IMR-90 (cell line): ENCODE data around the gene FANCM. TPM values are rescaled to one million over a fixed set of nuclear protein-coding genes. Genes with fewer than 3 reads are reported as not detected.

Experiments used
- ATAC-seq: fragments of 200-7000 bp; cut with Tn5 transposase; 2 replicates; pipeline ENCODE4 v1.9.1; 2020; ENCODE audit warnings: low read depth, mild to moderate bottlenecking, moderate library complexity
- BruUV-seq: library from RNA; stranded (reverse); fragments of 400-500 nt; replicated peaks from 2 replicates; lab custom pipeline; 2021; lab: Mats Ljungman, UMichigan
- CTCF ChIA-PET: fragments of 300-600 bp; formaldehyde crosslinking; extraction: SDS; loops from one replicate; lab custom pipeline; 2021; ENCODE audit warnings: antibody characterized with exemption; lab: Yijun Ruan, JAX
- POLR2A ChIA-PET: fragments of 300-600 bp; sonication (Branson Sonifier 250); formaldehyde crosslinking; loops from one replicate; lab custom pipeline; 2022; ENCODE audit warnings: antibody characterized with exemption; ENCODE audit not compliant: unreplicated experiment; lab: Charles Lee
- DNase-seq: peaks from one replicate; pipeline ENCODE4 v3.0.0; 2013
- H2AFZ ChIP-seq: replicated peaks from 2 replicates; pipeline ENCODE3; 2013; ENCODE audit warnings: low read length, mild to moderate bottlenecking; ENCODE audit not compliant: poor library complexity
- H2AK5ac ChIP-seq: 2 replicates; pipeline ENCODE4 v1.6.1; 2013; ENCODE audit warnings: low read depth, low read length, inconsistent platforms
- H2AK9ac ChIP-seq: replicated peaks from 2 replicates; pipeline ENCODE3; 2013; ENCODE audit warnings: mild to moderate bottlenecking, low read depth, low read length, moderate library complexity; ENCODE audit not compliant: poor library complexity
- H2BK120ac ChIP-seq: 2 replicates; pipeline ENCODE4 v1.6.1; 2013; ENCODE audit warnings: low read depth, low read length, inconsistent platforms
- H2BK15ac ChIP-seq: 3 replicates; pipeline ENCODE4 v1.6.1; 2013; ENCODE audit warnings: low read depth, low read length, inconsistent platforms
- H2BK20ac ChIP-seq: 2 replicates; pipeline ENCODE4 v1.6.1; 2013; ENCODE audit warnings: low read depth, mild to moderate bottlenecking, inconsistent platforms, low read length, moderate library complexity
- H2BK5ac ChIP-seq: 2 replicates; pipeline ENCODE4 v1.6.1; 2013; ENCODE audit warnings: mild to moderate bottlenecking, low read depth, low read length, inconsistent platforms; ENCODE audit not compliant: poor library complexity, severe bottlenecking
- H3K14ac ChIP-seq: replicated peaks from 2 replicates; pipeline ENCODE4 v1.6.1; 2013; ENCODE audit warnings: low read depth, low read length, inconsistent platforms
- H3K18ac ChIP-seq: 2 replicates; pipeline ENCODE4 v1.6.1; 2013; ENCODE audit warnings: low read depth, low read length, control low read depth
- H3K23ac ChIP-seq: 2 replicates; pipeline ENCODE4 v1.6.1; 2013; ENCODE audit warnings: low read depth, low read length, inconsistent platforms
- H3K27ac ChIP-seq: 2 replicates; pipeline ENCODE4 v1.5.1; 2013; ENCODE audit warnings: mild to moderate bottlenecking, control low read depth, low read length; ENCODE audit not compliant: insufficient read depth
- H3K27me3 ChIP-seq: 2 replicates; pipeline ENCODE4 v1.6.1; 2013; ENCODE audit warnings: low read length; ENCODE audit not compliant: control insufficient read depth, insufficient read depth
- H3K36me3 ChIP-seq: 2 replicates; pipeline ENCODE4 v1.6.1; 2013; ENCODE audit warnings: low read length, mixed read lengths; ENCODE audit not compliant: control insufficient read depth, insufficient read depth
- H3K4ac ChIP-seq: 2 replicates; pipeline ENCODE4 v1.6.1; 2013; ENCODE audit warnings: low read depth, low read length, inconsistent platforms
- H3K4me1 ChIP-seq: 2 replicates; pipeline ENCODE4 v1.6.1; 2013; ENCODE audit warnings: low read length, mixed read lengths; ENCODE audit not compliant: control insufficient read depth, insufficient read depth
- H3K4me2 ChIP-seq: 2 replicates; pipeline ENCODE4 v1.6.1; 2013; ENCODE audit warnings: low read depth, mild to moderate bottlenecking, control low read depth, low read length, moderate library complexity
- H3K4me3 ChIP-seq: 2 replicates; pipeline ENCODE4 v1.5.1; 2013; ENCODE audit warnings: low read depth, mild to moderate bottlenecking, control low read depth, low read length, moderate library complexity; ENCODE audit not compliant: insufficient read depth
- H3K56ac ChIP-seq: 2 replicates; pipeline ENCODE4 v1.6.1; 2013; ENCODE audit warnings: low read length, inconsistent platforms; ENCODE audit not compliant: insufficient read depth; ENCODE audit errors: extremely low read depth
- H3K79me1 ChIP-seq, 2 experiments: 2 replicates each; pipeline ENCODE4 v1.6.1; 2013; ENCODE audit warnings: low read length in 2 of 2, inconsistent platforms in 1 of 2, low read depth in 1 of 2
- H3K9ac ChIP-seq: 2 replicates; pipeline ENCODE4 v1.6.1; 2013; ENCODE audit warnings: low read depth, low read length, control low read depth
- H3K9me1 ChIP-seq: 2 replicates; pipeline ENCODE4 v1.6.1; 2013; ENCODE audit warnings: low read length, inconsistent platforms; ENCODE audit not compliant: insufficient read depth
- H3K9me3 ChIP-seq: 2 replicates; pipeline ENCODE4 v1.6.1; 2013; ENCODE audit warnings: low read length; ENCODE audit not compliant: control insufficient read depth, insufficient read depth
- H4K20me1 ChIP-seq: 2 replicates; pipeline ENCODE4 v1.6.1; 2013; ENCODE audit warnings: low read length, inconsistent platforms; ENCODE audit not compliant: insufficient read depth
- H4K5ac ChIP-seq: 2 replicates; pipeline ENCODE4 v1.6.1; 2013; ENCODE audit warnings: mild to moderate bottlenecking, low read depth, low read length, control low read depth
- H4K8ac ChIP-seq, 2 experiments: 2 replicates each; pipeline ENCODE4 v1.6.1; 2013; ENCODE audit warnings: low read depth in 2 of 2, low read length in 2 of 2, control low read depth in 1 of 2, inconsistent platforms in 1 of 2
- H4K91ac ChIP-seq: 2 replicates; pipeline ENCODE4 v1.6.1; 2013; ENCODE audit warnings: low read depth, low read length, inconsistent platforms; ENCODE audit not compliant: insufficient read depth
- BHLHE40 ChIP-seq: fragments of 150-350 bp; IDR thresholded peaks from 2 replicates; pipeline ENCODE4 v1.6.1; 2016; ENCODE audit warnings: mild to moderate bottlenecking, low read depth, low read length
- CHD1 ChIP-seq: IDR thresholded peaks from 2 replicates; pipeline ENCODE4 v1.6.1; 2012; ENCODE audit warnings: low read depth, low read length, improper control_type of control experiment
- MAFK ChIP-seq: IDR thresholded peaks from 2 replicates; pipeline ENCODE4 v1.6.1; 2012; ENCODE audit warnings: low read depth, low read length, improper control_type of control experiment
- MAZ ChIP-seq: IDR thresholded peaks from 2 replicates; pipeline ENCODE4 v1.6.1; 2012; ENCODE audit warnings: low read depth, mild to moderate bottlenecking, low read length, improper control_type of control experiment, moderate library complexity, borderline replicate concordance
- POLR2A ChIP-seq: IDR thresholded peaks from 2 replicates; pipeline ENCODE4 v1.6.1; 2012; ENCODE audit warnings: mild to moderate bottlenecking, low read depth, low read length
- RAD21 ChIP-seq: IDR thresholded peaks from 2 replicates; pipeline ENCODE4 v1.6.1; 2012; ENCODE audit warnings: low read length, improper control_type of control experiment
- RCOR1 ChIP-seq: IDR thresholded peaks from 2 replicates; pipeline ENCODE4 v1.6.1; 2012; ENCODE audit warnings: mild to moderate bottlenecking, low read length, improper control_type of control experiment; ENCODE audit not compliant: insufficient replicate concordance
- WGBS, 2 experiments: methylation state at CpG; one replicate each; pipeline versions ENCODE4 v1.1.5 to v1.1.7; 2013; ENCODE audit warnings: missing lambda C conversion rate in 2 of 2; ENCODE audit not compliant: insufficient read length in 1 of 2; ENCODE audit errors: extremely low coverage in 2 of 2; 5-methylcytosine and 5-hydroxymethylcytosine counted together
- dilution Hi-C: fragments of 300-500 bp; cut with HindIII; formaldehyde crosslinking; loops from one replicate; pipeline ENCODE4 v1.14.3; 2018; ENCODE audit warnings: low sequenced_read_pairs; ENCODE audit not compliant: unreplicated experiment
- in situ Hi-C: fragments of 300-500 bp; cut with MboI; formaldehyde crosslinking; loops from 3 replicates; pipeline ENCODE4 v1.14.3; 2019; ENCODE audit warnings: low sequenced_read_pairs, inconsistent platforms, mixed read lengths
- intact Hi-C: fragments of 100-400 bp; cut with micrococcal nuclease; formaldehyde crosslinking; loops from 2 replicates; pipeline ENCODE4 v1.10.0; 2022
- polyA plus RNA-seq, 3 experiments: library from polyadenylated mRNA; depleted of rRNA; stranded (reverse); fragments of >200 nt; gene quantifications; 2 replicates each; pipeline ENCODE4 v1.2.3, GENCODE V29; 2012; ENCODE audit warnings: low replicate concordance in 1 of 3
- total RNA-seq: library from RNA; depleted of rRNA; stranded (reverse); fragments of >200 nt; gene quantifications from 2 replicates; pipeline ENCODE4 v1.2.3, GENCODE V29; 2012
- TF ChIP-seq, protein P1 (sequence below): fragments of 150-350 bp; IDR thresholded peaks from 2 replicates; pipeline ENCODE4 v1.6.1; 2016; ENCODE audit warnings: low read depth, mild to moderate bottlenecking, low read length, moderate library complexity, borderline replicate concordance
- TF ChIP-seq, protein P2 (sequence below): fragments of 150-350 bp; IDR thresholded peaks from 2 replicates; pipeline ENCODE4 v1.6.1; 2017; ENCODE audit warnings: mild to moderate bottlenecking, antibody characterized with exemption, low read length, low read depth

The FANCM gene
- total and polyA plus RNA-seq, 2 of the 4 experiments (the other 2 are of a cell fraction) = 1.7 to 7.0 TPM

DNA sequence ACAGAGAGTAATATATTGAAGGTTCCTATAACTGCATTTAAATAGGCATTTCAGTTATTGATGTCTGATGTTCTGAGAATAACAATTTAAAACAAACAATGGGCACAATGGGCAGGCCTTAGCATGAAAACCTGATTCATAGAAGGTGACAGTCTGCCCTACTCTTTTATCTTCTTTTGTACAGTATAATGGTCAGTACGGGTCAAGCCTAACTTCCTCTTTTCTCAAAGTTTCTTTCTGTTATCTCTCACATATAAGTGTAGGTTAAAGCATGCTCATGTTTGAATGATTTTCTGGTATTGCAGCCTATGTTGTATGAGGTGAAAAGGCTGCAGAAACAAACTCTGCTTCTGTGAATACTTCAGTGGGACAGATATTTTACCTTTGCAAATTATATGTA lies 15.6 kb upstream of the FANCM start:
- dilution Hi-C loops = no loop called here
- WGBS, 2 experiments = no CpG with 5 or more reads among the region's 1 CpG
- no peak for ATAC-seq

More for the DNA sequence above, 15.6 kb upstream of the FANCM start:
- in situ Hi-C loops (no loop called here), intact Hi-C loops (no loop called here)
- Histone ChIP-seq H3K4ac (no peak overlapping the region), H2BK15ac (no peak overlapping the region), H3K4me2 (no peak overlapping the region), H3K36me3 (peaks cover 40% of the 10 kb centered on the region), H2AK9ac (no peak overlapping the region), H4K20me1 (no peaks in the 10 kb centered on the region), H2BK5ac (no peak overlapping the region), H3K18ac (no peak overlapping the region), H3K9me1 (no peaks in the 10 kb centered on the region), H4K5ac (no peak overlapping the region), H3K14ac (no peak overlapping the region), H3K23ac (no peak overlapping the region), H3K27ac (no peak overlapping the region), H2AFZ (no peak overlapping the region), H4K8ac (no peak overlapping the region), H3K9ac (no peak overlapping the region), H2BK120ac (no peak overlapping the region), H3K9me3 (no peaks in the 10 kb centered on the region), H2AK5ac (no peak overlapping the region), H4K91ac (no peak overlapping the region), H3K79me1 (peaks cover 0 to 4% of the 10 kb centered on the region in 2 experiments; a peak in 2 of 4 replicates), H3K27me3 (no peaks in the 10 kb centered on the region), H3K56ac (no peak overlapping the region), H3K4me1 (no peaks in the 10 kb centered on the region), H2BK20ac (no peak overlapping the region), H3K4me3 (no peak overlapping the region)
- POLR2A ChIA-PET = no interaction called here
- no TSS peak for BruUV-seq
- no peak for DNase-seq
- CTCF ChIA-PET = no interaction called here
- TF ChIP-seq CHD1 = no peak
- no peak for TF ChIP-seq MAZ
- TF ChIP-seq, protein P1, sequence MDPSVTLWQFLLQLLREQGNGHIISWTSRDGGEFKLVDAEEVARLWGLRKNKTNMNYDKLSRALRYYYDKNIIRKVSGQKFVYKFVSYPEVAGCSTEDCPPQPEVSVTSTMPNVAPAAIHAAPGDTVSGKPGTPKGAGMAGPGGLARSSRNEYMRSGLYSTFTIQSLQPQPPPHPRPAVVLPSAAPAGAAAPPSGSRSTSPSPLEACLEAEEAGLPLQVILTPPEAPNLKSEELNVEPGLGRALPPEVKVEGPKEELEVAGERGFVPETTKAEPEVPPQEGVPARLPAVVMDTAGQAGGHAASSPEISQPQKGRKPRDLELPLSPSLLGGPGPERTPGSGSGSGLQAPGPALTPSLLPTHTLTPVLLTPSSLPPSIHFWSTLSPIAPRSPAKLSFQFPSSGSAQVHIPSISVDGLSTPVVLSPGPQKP = no peak
- TF ChIP-seq RCOR1 = no peak
- TF ChIP-seq POLR2A = no peak
- TF ChIP-seq, protein P2, sequence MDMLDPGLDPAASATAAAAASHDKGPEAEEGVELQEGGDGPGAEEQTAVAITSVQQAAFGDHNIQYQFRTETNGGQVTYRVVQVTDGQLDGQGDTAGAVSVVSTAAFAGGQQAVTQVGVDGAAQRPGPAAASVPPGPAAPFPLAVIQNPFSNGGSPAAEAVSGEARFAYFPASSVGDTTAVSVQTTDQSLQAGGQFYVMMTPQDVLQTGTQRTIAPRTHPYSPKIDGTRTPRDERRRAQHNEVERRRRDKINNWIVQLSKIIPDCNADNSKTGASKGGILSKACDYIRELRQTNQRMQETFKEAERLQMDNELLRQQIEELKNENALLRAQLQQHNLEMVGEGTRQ = no peak
- no peak for TF ChIP-seq MAFK
- TF ChIP-seq RAD21 = no peak
- no peak for TF ChIP-seq BHLHE40
